Brain microvascular endothelial cell (primary cell): Measurements from ENCODE around the gene R3HDM4.

Experiments
- DNase-seq: peaks from one replicate; pipeline ENCODE4 v3.0.0-alpha.2; 2020
- H3K27ac ChIP-seq: fragments of 250-450 bp; sonication (Bioruptor Pico); 2 replicates; pipeline ENCODE4 v1.5.1; 2020; ENCODE audit warnings: mild to moderate bottlenecking, moderate library complexity
- H3K27me3 ChIP-seq: fragments of 250-450 bp; sonication (Bioruptor Pico); replicated peaks from 2 replicates; pipeline ENCODE4 v1.5.1; 2020; ENCODE audit warnings: mild to moderate bottlenecking
- H3K36me3 ChIP-seq: fragments of 250-450 bp; sonication (Bioruptor Pico); replicated peaks from 2 replicates; pipeline ENCODE4 v1.5.1; 2020; ENCODE audit warnings: mild to moderate bottlenecking
- H3K4me3 ChIP-seq: 2 replicates; pipeline ENCODE4 v1.5.1; 2011; ENCODE audit warnings: low read depth, mild to moderate bottlenecking, control low read depth, low read length, moderate library complexity
- CTCF ChIP-seq: IDR thresholded peaks from 2 replicates; pipeline ENCODE4 v1.5.1; 2011; ENCODE audit warnings: low read depth, mild to moderate bottlenecking, moderate library complexity, low read length, control low read depth, inconsistent platforms; ENCODE audit errors: missing control alignments
- in situ Hi-C: cut with HindIII; loops from 2 replicates; pipeline ENCODE4 v1.10.0; 2017; ENCODE audit warnings: low sequenced_read_pairs, low pct_ligation_motif_present

R3HDM4 gene

DNA sequence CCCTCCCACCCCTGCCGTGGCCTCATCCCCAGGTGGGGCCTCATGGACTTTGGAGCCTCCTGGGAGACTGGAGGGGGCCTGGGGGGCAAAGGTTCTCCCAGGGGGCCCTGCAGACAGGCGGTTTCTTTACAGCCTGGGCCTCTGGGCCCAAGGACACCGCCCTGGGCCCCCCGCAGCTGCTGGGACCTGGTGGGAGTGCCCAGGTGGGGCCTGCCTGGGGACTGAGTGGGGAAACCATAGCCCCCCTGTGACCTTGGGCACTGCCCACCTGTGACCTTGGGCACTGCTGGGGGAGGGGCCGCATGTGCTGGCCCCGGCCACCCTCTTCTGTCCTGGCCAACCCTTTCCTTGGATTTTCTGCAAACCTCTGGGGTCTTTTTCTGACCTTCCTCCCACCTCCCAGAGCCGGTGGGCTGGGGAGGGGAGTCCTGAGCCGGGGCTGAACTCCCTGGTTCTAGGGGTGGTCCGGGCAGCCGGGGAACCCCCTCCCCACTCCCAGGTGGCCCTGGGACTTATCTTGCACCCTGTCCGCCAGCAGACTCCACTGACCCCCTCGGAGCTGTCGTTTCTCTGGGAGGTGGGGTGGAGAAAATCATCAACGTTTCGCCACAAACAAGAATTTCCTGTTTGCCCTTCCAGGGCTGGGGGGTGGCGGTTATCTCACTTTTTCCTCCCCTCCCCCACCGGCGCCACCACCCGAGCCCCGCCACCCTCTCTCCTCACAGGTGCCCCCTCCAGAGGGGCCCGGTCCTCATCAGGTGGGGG lies 39.8 kb upstream of the R3HDM4 start:
- in situ Hi-C loops: no loop called here
- no peak for DNase-seq
- Histone ChIP-seq H3K36me3 (no peaks in the 10 kb centered on the region), H3K27me3 (no peaks in the 10 kb centered on the region), H3K27ac (no peak overlapping the region), H3K4me3 (no peak overlapping the region)
- TF ChIP-seq CTCF: no peak

GRCh38 chr19:952049-952679 lies 39.1 kb upstream of the R3HDM4 start:
- DNase-seq: peak; percentile 22
- no peak for TF ChIP-seq CTCF
- H3K27me3 ChIP-seq: no peaks in the 10 kb centered on the region
- in situ Hi-C loops: no loop called here
- H3K4me3 ChIP-seq: no peak overlapping the region
- H3K36me3 ChIP-seq: no peaks in the 10 kb centered on the region
- H3K27ac ChIP-seq: peak overlapping the region; percentile 78

DNA sequence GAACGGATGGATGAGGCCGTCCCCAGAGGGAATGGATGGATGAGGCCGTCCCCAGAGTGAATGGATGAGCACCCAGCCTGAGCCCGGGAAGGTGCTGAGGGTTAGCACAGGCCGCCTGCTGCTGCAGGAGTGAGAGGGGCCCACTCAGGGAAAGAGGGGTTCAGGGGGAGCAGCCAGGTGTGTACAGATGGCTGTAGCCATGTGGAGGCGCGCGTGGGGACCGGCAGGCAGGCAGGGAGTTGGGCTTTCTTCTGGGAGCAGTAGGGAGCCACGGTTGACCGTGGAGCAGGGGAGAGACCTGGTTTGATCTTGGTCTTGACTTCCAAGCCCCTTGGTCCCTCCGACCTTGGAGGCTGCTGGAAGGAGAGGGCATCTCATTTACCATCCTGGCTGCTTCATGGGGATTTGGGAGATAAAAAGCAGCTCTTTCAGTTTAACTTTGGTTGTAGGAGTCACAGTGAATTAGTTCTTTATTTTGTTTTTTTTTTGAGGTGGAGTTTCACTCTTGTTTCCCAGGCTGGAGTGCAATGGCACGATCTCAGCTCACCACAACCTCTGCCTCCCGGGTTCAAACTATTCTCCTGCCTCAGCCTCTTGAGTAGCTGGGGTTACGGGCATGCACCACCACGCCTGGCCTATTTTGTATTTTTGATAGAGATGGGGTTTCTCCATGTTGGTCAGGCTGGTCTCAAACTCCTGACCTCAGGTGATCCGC lies 37.5 kb upstream of the R3HDM4 start:
- in situ Hi-C loops: no loop called here
- H3K36me3 ChIP-seq: no peaks in the 10 kb centered on the region
- TF ChIP-seq CTCF: no peak
- H3K27ac ChIP-seq: no peak overlapping the region
- no peak for DNase-seq
- no peaks in the 10 kb centered on the region for H3K27me3 ChIP-seq
- H3K4me3 ChIP-seq: no peak overlapping the region

- Histone ChIP-seq H3K4me3 (no peak overlapping the region), H3K36me3 (no peaks in the 10 kb centered on the region), H3K27me3 (no peaks in the 10 kb centered on the region), H3K27ac (no peak overlapping the region)
- DNase-seq: no peak
- no peak for TF ChIP-seq CTCF
- in situ Hi-C loops: no loop called here
Observed at GRCh38 chr19:948842-949496, 36.0 kb upstream of the R3HDM4 start.

GRCh38 chr19:947707-948539 lies 34.9 kb upstream of the R3HDM4 start:
- H3K36me3 ChIP-seq: peaks cover 1% of the 10 kb centered on the region
- H3K27ac ChIP-seq: no peak overlapping the region
- no peak overlapping the region for H3K4me3 ChIP-seq
- no peak for DNase-seq
- no peaks in the 10 kb centered on the region for H3K27me3 ChIP-seq
- in situ Hi-C loops: no loop called here
- no peak for TF ChIP-seq CTCF
